ENCODE data around the gene FCRLB. TPM values are rescaled to one million over a fixed set of nuclear protein-coding genes. Genes with fewer than 3 reads are reported as not detected.
A peak's percentile ranks its signal among the peaks of the same experiment; 100 is the strongest.

Gene FCRLB
- total and polyA plus RNA-seq, 9 of the 15 experiments (the other 6 are each of a cell fraction or from before 2014, with no cell fraction given) = 0.20 to 4.6 (median 1.3) TPM

- TF ChIP-seq ZBTB9 (CRISPR knock-in tag; IDR thresholded peaks at IDR 0.05) (0 out of 2 replicates have a peak, but pooled peaks have one; percentile 58), ZNF184 (CRISPR knock-in tag; IDR thresholded peaks at IDR 0.05) (no peak), DACH1 (IDR thresholded peaks at IDR 0.05; ENCODE audit: partially characterized antibody) (no peak), COPS2 (conservative IDR thresholded peaks at IDR 0.05) (no peak), EGR1 (conservative IDR thresholded peaks at IDR 0.05) (peak; percentile 72), RFX5 (IDR thresholded peaks at IDR 0.05; ENCODE audit: low read depth, low read length) (no peak), MITF (IDR thresholded peaks at IDR 0.05) (no peak; the same call in 1 of the 2 replicates), PHF8 (IDR thresholded peaks at IDR 0.05; ENCODE audit: borderline replicate concordance, low read length) (peak; percentile 94), ZNF444 (CRISPR knock-in tag; IDR thresholded peaks at IDR 0.05) (no peak), HMG20A (CRISPR knock-in tag; conservative IDR thresholded peaks at IDR 0.05) (no peak), ZNF175 (CRISPR knock-in tag; IDR thresholded peaks at IDR 0.05; ENCODE audit: low read depth) (no peak), MLX (CRISPR knock-in tag; conservative IDR thresholded peaks at IDR 0.05) (0 out of 4 replicates have a peak, but pooled peaks of 1 of the 2 experiments have one; percentile 78), MNT (conservative IDR thresholded peaks at IDR 0.05) (peak; percentile 82 to 94), PTBP1 (IDR thresholded peaks at IDR 0.05; ENCODE audit: low read depth, low read length) (no peak), CHD1 (IDR thresholded peaks at IDR 0.05; ENCODE audit: low read length) (peak; percentile 84), RBM17 (IDR thresholded peaks at IDR 0.05; ENCODE audit: borderline replicate concordance, low read depth, low read length) (no peak), KDM4B (IDR thresholded peaks at IDR 0.05; ENCODE audit: borderline replicate concordance in 2 of 2, low read depth in 1 of 2) (no peak)
- TF ChIP-seq, protein P1, sequence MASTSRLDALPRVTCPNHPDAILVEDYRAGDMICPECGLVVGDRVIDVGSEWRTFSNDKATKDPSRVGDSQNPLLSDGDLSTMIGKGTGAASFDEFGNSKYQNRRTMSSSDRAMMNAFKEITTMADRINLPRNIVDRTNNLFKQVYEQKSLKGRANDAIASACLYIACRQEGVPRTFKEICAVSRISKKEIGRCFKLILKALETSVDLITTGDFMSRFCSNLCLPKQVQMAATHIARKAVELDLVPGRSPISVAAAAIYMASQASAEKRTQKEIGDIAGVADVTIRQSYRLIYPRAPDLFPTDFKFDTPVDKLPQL (IDR thresholded peaks at IDR 0.05; ENCODE audit: extremely low read depth, insufficient read length) = no peak
Observed at GRCh38 chr1:161749509-161750407, 28.4 kb downstream of the FCRLB start, which contains the start of gene DUSP12 (continued).

Data from K562 (cell line).